WTC11 (cell line): ENCODE measurements around the gene ECSCR. TPM values are rescaled to one million over a fixed set of nuclear protein-coding genes. Genes with fewer than 3 reads are reported as not detected.

ENCODE experiments used
- ATAC-seq: fragments of 200-7000 bp; cut with Tn5 transposase; 2 replicates; pipeline ENCODE4 v1.10.0; 2021; ENCODE audit warnings: mild to moderate bottlenecking, moderate library complexity
- CTCF ChIA-PET: fragments of 300-600 bp; sonication (Branson Sonifier 250); formaldehyde crosslinking; loops from one replicate; lab custom pipeline; 2021; ENCODE audit warnings: antibody characterized with exemption; lab: Charles Lee
- POLR2A ChIA-PET: fragments of 350-600 bp; sonication (Branson Sonifier 250); formaldehyde crosslinking; loops from one replicate; lab custom pipeline; 2021; ENCODE audit warnings: antibody characterized with exemption; lab: Charles Lee
- DNase-seq: peaks from one replicate; pipeline ENCODE4 v3.0.0; 2021; ENCODE audit warnings: low spot score
- H3K27ac Mint-ChIP-seq: 2 replicates; pipeline ENCODE4 v1.8.0; 2021; ENCODE audit warnings: mixed read lengths
- H3K27me3 Mint-ChIP-seq: 2 replicates; pipeline ENCODE4 v1.8.0; 2021; ENCODE audit warnings: low read depth, mild to moderate bottlenecking, moderate library complexity, mixed read lengths
- H3K36me3 Mint-ChIP-seq: 2 replicates; pipeline ENCODE4 v1.8.0; 2021; ENCODE audit warnings: mixed read lengths
- H3K4me1 Mint-ChIP-seq: 2 replicates; pipeline ENCODE4 v1.8.0; 2022; ENCODE audit warnings: mixed read lengths
- H3K4me3 Mint-ChIP-seq: 2 replicates; pipeline ENCODE4 v1.8.0; 2021; ENCODE audit warnings: mild to moderate bottlenecking, moderate library complexity, mixed read lengths
- H3K9me3 Mint-ChIP-seq: 2 replicates; pipeline ENCODE4 v1.8.0; 2021; ENCODE audit warnings: mixed read lengths
- CBFB ChIP-seq: sonication (generic); formaldehyde crosslinking; IDR thresholded peaks from 2 replicates; pipeline ENCODE4 v1.8.1; 2022; ENCODE audit warnings: mild to moderate bottlenecking, low read depth, missing genetic modification reagents
- CREB1 ChIP-seq: sonication (generic); formaldehyde crosslinking; IDR thresholded peaks from 2 replicates; pipeline ENCODE4 v1.8.0; 2023; ENCODE audit warnings: mild to moderate bottlenecking, missing genetic modification reagents
- CREM ChIP-seq: sonication (generic); formaldehyde crosslinking; IDR thresholded peaks from 2 replicates; pipeline ENCODE4 v1.8.1; 2022; ENCODE audit warnings: mild to moderate bottlenecking, missing genetic modification reagents, moderate library complexity
- ESRRA ChIP-seq: sonication (generic); formaldehyde crosslinking; IDR thresholded peaks from 2 replicates; pipeline ENCODE4 v1.8.1; 2022; ENCODE audit warnings: mild to moderate bottlenecking, missing genetic modification reagents, borderline replicate concordance
- FOXK1 ChIP-seq: sonication (generic); formaldehyde crosslinking; IDR thresholded peaks from 2 replicates; pipeline ENCODE4 v1.8.0; 2022; ENCODE audit warnings: mild to moderate bottlenecking, moderate library complexity, missing genetic modification reagents
- GRHL2 ChIP-seq: fragments of 250-450 bp; sonication (Bioruptor Pico); IDR thresholded peaks from 2 replicates; pipeline ENCODE4 v1.8.0; 2022; ENCODE audit warnings: mild to moderate bottlenecking, moderate library complexity; ENCODE audit not compliant: insufficient replicate concordance, severe bottlenecking
- GTF2I ChIP-seq: fragments of 250-450 bp; sonication (Bioruptor Pico); conservative IDR thresholded peaks from 2 replicates; pipeline ENCODE4 v1.4.0; 2021; ENCODE audit warnings: mild to moderate bottlenecking
- IRF2 ChIP-seq: sonication (generic); formaldehyde crosslinking; IDR thresholded peaks from 2 replicates; pipeline ENCODE4 v1.8.0; 2022; ENCODE audit warnings: low read depth, missing genetic modification reagents, borderline replicate concordance
- JAZF1 ChIP-seq: fragments of 250-450 bp; sonication (Bioruptor Pico); IDR thresholded peaks from 2 replicates; pipeline ENCODE4 v1.9.0; 2021; ENCODE audit warnings: moderate library complexity, mild to moderate bottlenecking, inconsistent platforms
- KAT7 ChIP-seq: sonication (generic); formaldehyde crosslinking; IDR thresholded peaks from 2 replicates; pipeline ENCODE4 v1.8.1; 2023; ENCODE audit warnings: missing genetic modification reagents, mild to moderate bottlenecking, borderline replicate concordance
- NFYB ChIP-seq: sonication (generic); formaldehyde crosslinking; conservative IDR thresholded peaks from 2 replicates; pipeline ENCODE4 v1.8.0; 2022; ENCODE audit warnings: low read depth, missing genetic modification reagents
- RELA ChIP-seq: sonication (generic); formaldehyde crosslinking; IDR thresholded peaks from 2 replicates; pipeline ENCODE4 v1.8.1; 2022; ENCODE audit warnings: missing genetic modification reagents, mild to moderate bottlenecking, borderline replicate concordance
- RORB ChIP-seq: fragments of 250-450 bp; sonication (Bioruptor Pico); IDR thresholded peaks from 2 replicates; pipeline ENCODE4 v1.9.0; 2021; ENCODE audit warnings: mild to moderate bottlenecking
- SMAD3 ChIP-seq: sonication (generic); formaldehyde crosslinking; IDR thresholded peaks from 2 replicates; pipeline ENCODE4 v1.8.0; 2022; ENCODE audit warnings: missing genetic modification reagents, mild to moderate bottlenecking, borderline replicate concordance
- ZBTB21 ChIP-seq: sonication (generic); formaldehyde crosslinking; IDR thresholded peaks from 2 replicates; pipeline ENCODE4 v1.8.1; 2023; ENCODE audit warnings: mild to moderate bottlenecking, missing genetic modification reagents, borderline replicate concordance
- ZNF396 ChIP-seq: fragments of 250-450 bp; sonication (Bioruptor Pico); IDR thresholded peaks from 2 replicates; pipeline ENCODE4 v1.8.0; 2021; ENCODE audit warnings: mild to moderate bottlenecking, moderate library complexity, borderline replicate concordance
- ZNF423 ChIP-seq: fragments of 250-450 bp; sonication (Bioruptor Pico); IDR thresholded peaks from 2 replicates; pipeline ENCODE4 v2.1.2; 2022; ENCODE audit warnings: mild to moderate bottlenecking, moderate library complexity
- total RNA-seq: library from RNA; stranded (reverse); gene quantifications from 3 replicates; pipeline ENCODE4 v1.2.3, GENCODE V29; 2021
- TF ChIP-seq, protein P1 (sequence below): sonication (generic); formaldehyde crosslinking; IDR thresholded peaks from 2 replicates; pipeline ENCODE4 v1.8.0; 2022; ENCODE audit warnings: mild to moderate bottlenecking, missing genetic modification reagents
- TF ChIP-seq, protein P2 (sequence below): sonication (generic); formaldehyde crosslinking; IDR thresholded peaks from 2 replicates; pipeline ENCODE4 v1.8.1; 2023; ENCODE audit warnings: mild to moderate bottlenecking, missing genetic modification reagents, moderate library complexity
- TF ChIP-seq, protein P3 (sequence below): sonication (generic); formaldehyde crosslinking; conservative IDR thresholded peaks from 2 replicates; pipeline ENCODE4 v1.8.1; 2023; ENCODE audit warnings: mild to moderate bottlenecking, low read depth, missing genetic modification reagents, moderate library complexity
- TF ChIP-seq, protein P4 (sequence below): sonication (generic); formaldehyde crosslinking; IDR thresholded peaks from 2 replicates; pipeline ENCODE4 v1.8.1; 2022; ENCODE audit warnings: missing genetic modification reagents, borderline replicate concordance
- TF ChIP-seq, protein P5 (sequence below): sonication (generic); formaldehyde crosslinking; IDR thresholded peaks from 2 replicates; pipeline ENCODE4 v1.8.0; 2022; ENCODE audit warnings: mild to moderate bottlenecking, missing genetic modification reagents

Gene ECSCR
- total RNA-seq, 1 experiment from 2014 or later, result 2.7 TPM

DNA sequence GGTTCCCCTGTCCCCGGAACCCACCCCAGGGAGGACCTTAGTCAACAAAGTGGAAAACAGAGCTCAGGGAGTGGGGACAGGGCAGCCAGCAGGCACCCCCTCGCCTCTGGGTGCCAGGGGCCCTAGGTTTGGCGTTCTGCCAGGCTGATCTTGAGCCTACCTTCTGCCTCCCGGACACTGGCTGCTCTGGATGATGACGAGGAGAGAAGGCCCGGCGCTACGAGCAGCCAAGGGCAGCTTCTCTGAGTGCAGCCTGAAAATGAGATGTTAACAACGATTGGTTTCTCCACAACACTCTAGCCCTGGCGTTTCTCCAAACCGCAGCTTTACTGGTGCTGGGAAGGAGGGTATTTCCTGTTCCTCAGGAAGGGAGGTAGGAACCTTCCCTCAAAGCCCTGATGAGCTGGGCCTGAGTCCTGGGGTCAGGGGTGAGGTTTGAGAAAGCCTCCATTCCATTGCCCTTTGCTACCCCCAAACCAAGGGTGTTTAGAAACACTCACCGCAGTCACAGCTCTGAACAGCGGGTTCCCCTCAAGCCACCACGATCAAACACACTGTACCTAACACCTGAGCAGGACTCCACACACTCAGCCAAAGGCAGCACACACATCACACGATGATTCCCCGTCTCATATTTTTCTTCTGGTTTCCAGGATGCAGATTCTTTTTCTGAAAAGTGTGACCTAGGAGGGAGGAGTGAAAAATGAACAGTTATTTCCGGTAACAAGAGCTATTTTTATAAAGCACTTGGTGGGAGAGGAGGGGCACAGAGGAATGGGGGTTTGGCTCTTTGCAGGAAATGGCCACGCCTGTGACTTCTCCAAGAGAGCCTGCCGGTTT is 19.7 kb upstream of the ECSCR start, which contains the start of gene STING1 (continued):
- TF ChIP-seq GRHL2 (CRISPR knock-in tag), result no peak
- no peak for TF ChIP-seq CREB1 (CRISPR knock-in tag)
- TF ChIP-seq FOXK1 (CRISPR knock-in tag), result no peak
- TF ChIP-seq, protein P1, sequence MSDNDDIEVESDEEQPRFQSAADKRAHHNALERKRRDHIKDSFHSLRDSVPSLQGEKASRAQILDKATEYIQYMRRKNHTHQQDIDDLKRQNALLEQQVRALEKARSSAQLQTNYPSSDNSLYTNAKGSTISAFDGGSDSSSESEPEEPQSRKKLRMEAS (CRISPR knock-in tag), result no peak
- TF ChIP-seq KAT7, result no peak
- TF ChIP-seq CREM (CRISPR knock-in tag), result no peak
- TF ChIP-seq, protein P2, sequence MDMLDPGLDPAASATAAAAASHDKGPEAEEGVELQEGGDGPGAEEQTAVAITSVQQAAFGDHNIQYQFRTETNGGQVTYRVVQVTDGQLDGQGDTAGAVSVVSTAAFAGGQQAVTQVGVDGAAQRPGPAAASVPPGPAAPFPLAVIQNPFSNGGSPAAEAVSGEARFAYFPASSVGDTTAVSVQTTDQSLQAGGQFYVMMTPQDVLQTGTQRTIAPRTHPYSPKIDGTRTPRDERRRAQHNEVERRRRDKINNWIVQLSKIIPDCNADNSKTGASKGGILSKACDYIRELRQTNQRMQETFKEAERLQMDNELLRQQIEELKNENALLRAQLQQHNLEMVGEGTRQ (CRISPR knock-in tag), result no peak

DNA sequence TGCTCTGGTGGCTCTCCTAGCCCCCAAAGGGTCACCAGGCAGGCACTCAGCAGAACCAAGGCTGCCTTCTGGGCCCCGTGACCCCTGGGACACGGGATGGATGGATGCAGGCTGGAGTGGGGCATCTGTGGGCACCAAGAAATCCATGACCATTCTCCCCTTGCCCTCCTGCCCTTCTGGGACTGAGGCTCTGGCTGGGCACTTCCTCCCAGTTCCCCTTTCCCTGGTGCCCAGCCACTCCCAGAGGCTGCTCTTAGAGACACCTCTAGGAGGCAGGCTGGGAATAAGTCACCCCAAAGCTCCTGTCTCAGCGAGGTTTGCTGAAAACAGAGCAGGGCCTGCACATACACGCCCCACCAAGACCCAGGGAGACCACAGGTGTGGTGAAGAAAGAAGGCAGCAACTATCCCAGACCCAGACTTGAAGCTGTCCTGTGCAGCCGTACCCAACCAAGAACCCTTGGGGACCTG is 19.1 kb upstream of the ECSCR start:
- DNase-seq, result no peak
- Mint-ChIP-seq H3K4me1 (peaks cover 18% of the 10 kb centered on the region), H3K9me3 (no peaks in the 10 kb centered on the region), H3K4me3 (no peak overlapping the region), H3K36me3 (no peaks in the 10 kb centered on the region), H3K27ac (peak overlapping the region; percentile 53; the same call in 1 of the 2 replicates), H3K27me3 (no peaks in the 10 kb centered on the region)
- ChIA-PET POLR2A (interaction anchor here (0.6 to 1.2 kb wide), 3 partner anchors 9 to 42 kb away, joined by 3 read pairs; partner anchors contain the start of gene DNAJC18), CTCF (interaction anchor here (1.0 to 1.8 kb wide), 6 partner anchors 23 to 284 kb away, joined by 3 to 15 read pairs (median 4); no protein-coding TSS in a partner anchor)
- peak; percentile 40 for ATAC-seq
- TF ChIP-seq CREM (CRISPR knock-in tag) (no peak), RORB (CRISPR knock-in tag) (no peak), GTF2I (CRISPR knock-in tag) (no peak), SMAD3 (no peak), JAZF1 (CRISPR knock-in tag) (no peak), RELA (CRISPR knock-in tag) (no peak), IRF2 (CRISPR knock-in tag) (no peak), NFYB (CRISPR knock-in tag) (no peak), ZNF396 (CRISPR knock-in tag) (no peak), CBFB (CRISPR knock-in tag) (no peak), ESRRA (no peak), ZNF423 (no peak), ZBTB21 (CRISPR knock-in tag) (no peak)
- TF ChIP-seq, protein P3, sequence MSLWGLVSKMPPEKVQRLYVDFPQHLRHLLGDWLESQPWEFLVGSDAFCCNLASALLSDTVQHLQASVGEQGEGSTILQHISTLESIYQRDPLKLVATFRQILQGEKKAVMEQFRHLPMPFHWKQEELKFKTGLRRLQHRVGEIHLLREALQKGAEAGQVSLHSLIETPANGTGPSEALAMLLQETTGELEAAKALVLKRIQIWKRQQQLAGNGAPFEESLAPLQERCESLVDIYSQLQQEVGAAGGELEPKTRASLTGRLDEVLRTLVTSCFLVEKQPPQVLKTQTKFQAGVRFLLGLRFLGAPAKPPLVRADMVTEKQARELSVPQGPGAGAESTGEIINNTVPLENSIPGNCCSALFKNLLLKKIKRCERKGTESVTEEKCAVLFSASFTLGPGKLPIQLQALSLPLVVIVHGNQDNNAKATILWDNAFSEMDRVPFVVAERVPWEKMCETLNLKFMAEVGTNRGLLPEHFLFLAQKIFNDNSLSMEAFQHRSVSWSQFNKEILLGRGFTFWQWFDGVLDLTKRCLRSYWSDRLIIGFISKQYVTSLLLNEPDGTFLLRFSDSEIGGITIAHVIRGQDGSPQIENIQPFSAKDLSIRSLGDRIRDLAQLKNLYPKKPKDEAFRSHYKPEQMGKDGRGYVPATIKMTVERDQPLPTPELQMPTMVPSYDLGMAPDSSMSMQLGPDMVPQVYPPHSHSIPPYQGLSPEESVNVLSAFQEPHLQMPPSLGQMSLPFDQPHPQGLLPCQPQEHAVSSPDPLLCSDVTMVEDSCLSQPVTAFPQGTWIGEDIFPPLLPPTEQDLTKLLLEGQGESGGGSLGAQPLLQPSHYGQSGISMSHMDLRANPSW (CRISPR knock-in tag), result no peak
- TF ChIP-seq, protein P4, sequence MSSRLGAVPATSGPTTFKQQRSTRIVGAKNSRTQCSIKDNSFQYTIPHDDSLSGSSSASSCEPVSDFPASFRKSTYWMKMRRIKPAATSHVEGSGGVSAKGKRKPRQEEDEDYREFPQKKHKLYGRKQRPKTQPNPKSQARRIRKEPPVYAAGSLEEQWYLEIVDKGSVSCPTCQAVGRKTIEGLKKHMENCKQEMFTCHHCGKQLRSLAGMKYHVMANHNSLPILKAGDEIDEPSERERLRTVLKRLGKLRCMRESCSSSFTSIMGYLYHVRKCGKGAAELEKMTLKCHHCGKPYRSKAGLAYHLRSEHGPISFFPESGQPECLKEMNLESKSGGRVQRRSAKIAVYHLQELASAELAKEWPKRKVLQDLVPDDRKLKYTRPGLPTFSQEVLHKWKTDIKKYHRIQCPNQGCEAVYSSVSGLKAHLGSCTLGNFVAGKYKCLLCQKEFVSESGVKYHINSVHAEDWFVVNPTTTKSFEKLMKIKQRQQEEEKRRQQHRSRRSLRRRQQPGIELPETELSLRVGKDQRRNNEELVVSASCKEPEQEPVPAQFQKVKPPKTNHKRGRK (CRISPR knock-in tag), result no peak
- TF ChIP-seq, protein P5, sequence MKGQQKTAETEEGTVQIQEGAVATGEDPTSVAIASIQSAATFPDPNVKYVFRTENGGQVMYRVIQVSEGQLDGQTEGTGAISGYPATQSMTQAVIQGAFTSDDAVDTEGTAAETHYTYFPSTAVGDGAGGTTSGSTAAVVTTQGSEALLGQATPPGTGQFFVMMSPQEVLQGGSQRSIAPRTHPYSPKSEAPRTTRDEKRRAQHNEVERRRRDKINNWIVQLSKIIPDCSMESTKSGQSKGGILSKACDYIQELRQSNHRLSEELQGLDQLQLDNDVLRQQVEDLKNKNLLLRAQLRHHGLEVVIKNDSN (CRISPR knock-in tag), result no peak
